Measurements from ENCODE around the gene WNT4. TPM values are rescaled to one million over a fixed set of nuclear protein-coding genes. Genes with fewer than 3 reads are reported as not detected.

The WNT4 gene
- total RNA-seq, 1 experiment from 2014 or later, result 1.5 TPM

DNA sequence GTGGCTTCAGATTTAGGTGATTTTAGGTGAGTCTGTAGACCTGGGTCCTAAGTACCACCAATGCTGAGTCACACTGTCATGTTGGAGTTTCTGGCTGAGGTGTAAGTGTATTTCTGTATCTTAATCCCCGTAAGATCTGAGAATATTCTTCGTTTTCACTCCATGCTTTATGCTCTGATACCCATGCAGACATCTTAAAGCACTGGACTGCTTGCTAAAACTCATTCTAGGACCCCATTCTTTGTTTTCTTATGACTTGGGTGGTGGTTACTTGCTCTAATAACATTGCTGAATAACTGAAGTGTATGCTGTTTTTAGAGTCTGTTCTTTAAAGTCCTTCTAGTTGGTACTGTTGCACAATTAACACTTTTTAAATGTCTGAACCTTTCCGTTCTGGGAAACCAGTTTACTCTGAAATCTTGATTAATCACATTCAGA lies 53.7 kb downstream of the WNT4 start:
- no peak for TF ChIP-seq SRF (IDR thresholded peaks at IDR 0.05; ENCODE audit: low read depth)
- no peak for TF ChIP-seq YY1 (IDR thresholded peaks at IDR 0.05; ENCODE audit: extremely low read depth, insufficient replicate concordance, low read depth, low read length)
- TF ChIP-seq POLR2AphosphoS5 (IDR thresholded peaks at IDR 0.05; ENCODE audit: low read depth, low read length), result no peak
- no peak for TF ChIP-seq REST (IDR thresholded peaks at IDR 0.05; ENCODE audit: low read depth)
- Histone ChIP-seq H3K4me2 (ENCODE audit: low read length) (no peak overlapping the region), H3K36me3 (ENCODE audit: control insufficient read depth in 1 of 2, insufficient read depth in 2 of 2, low read length in 2 of 2) (peaks cover 14 to 21% of the 10 kb centered on the region in 2 experiments), H4K20me1 (ENCODE audit: insufficient read depth) (peaks cover 33% of the 10 kb centered on the region; the same call in 1 of the 2 replicates), H3K9me2 (ENCODE audit: insufficient read depth) (no peaks in the 10 kb centered on the region), H3K79me2 (ENCODE audit: insufficient read depth, low read length) (peaks cover 91% of the 10 kb centered on the region), H3K9ac (ENCODE audit: low read length) (no peak overlapping the region), H3K9me3 (ENCODE audit: control insufficient read depth in 1 of 2, insufficient read depth in 1 of 2, low read depth in 1 of 2, low read length in 2 of 2) (no peaks in the 10 kb centered on the region), H3K4me3 (replicated peaks in 1 of 2; ENCODE audit: low read depth in 1 of 2, low read length in 2 of 2) (no peak overlapping the region), H3K4me1 (ENCODE audit: control insufficient read depth in 1 of 2, insufficient read depth in 2 of 2, low read length in 2 of 2) (no peaks in the 10 kb centered on the region), H3K27ac (ENCODE audit: low read depth, low read length) (no peak overlapping the region), H3K27me3 (ENCODE audit: insufficient read depth, low read length) (no peaks in the 10 kb centered on the region), H2AFZ (ENCODE audit: low read depth, low read length, poor library complexity, severe bottlenecking) (no peak overlapping the region)
- ATAC-seq, result no peak
- no TSS peak for BruUV-seq (replicated peaks)
- ChIA-PET RAD21 (ENCODE audit: low non-redundant PET in 1 of 2, low total read pairs in 2 of 2, uncharacterized antibody in 2 of 2, unreplicated experiment in 2 of 2) (no interaction called here), CTCF (no interaction called here), POLR2A (no interaction called here)
- intact Hi-C loops (cut with micrococcal nuclease), result no loop called here
- no peak for DNase-seq (ENCODE audit: low read depth, low spot score)

- no TSS peak for BruUV-seq (replicated peaks)
These were observed 54.6 kb downstream of the WNT4 start for GRCh38 chr1:22088331-22088730.

More at GRCh38 chr1:22088331-22088730, 54.6 kb downstream of the WNT4 start:
- ChIA-PET POLR2A (no interaction called here), RAD21 (ENCODE audit: low non-redundant PET in 1 of 2, low total read pairs in 2 of 2, uncharacterized antibody in 2 of 2, unreplicated experiment in 2 of 2) (no interaction called here), CTCF (no interaction called here)
- Histone ChIP-seq H3K9ac (ENCODE audit: low read length) (no peak overlapping the region), H3K79me2 (ENCODE audit: insufficient read depth, low read length) (peaks cover 92% of the 10 kb centered on the region), H4K20me1 (ENCODE audit: insufficient read depth) (peaks cover 33% of the 10 kb centered on the region; the same call in 1 of the 2 replicates), H3K9me3 (ENCODE audit: control insufficient read depth in 1 of 2, insufficient read depth in 1 of 2, low read depth in 1 of 2, low read length in 2 of 2) (no peaks in the 10 kb centered on the region), H3K9me2 (ENCODE audit: insufficient read depth) (no peaks in the 10 kb centered on the region), H3K4me2 (ENCODE audit: low read length) (no peak overlapping the region), H3K4me1 (ENCODE audit: control insufficient read depth in 1 of 2, insufficient read depth in 2 of 2, low read length in 2 of 2) (no peaks in the 10 kb centered on the region), H3K4me3 (replicated peaks in 1 of 2; ENCODE audit: low read depth in 1 of 2, low read length in 2 of 2) (no peak overlapping the region), H3K27me3 (ENCODE audit: insufficient read depth, low read length) (no peaks in the 10 kb centered on the region), H2AFZ (ENCODE audit: low read depth, low read length, poor library complexity, severe bottlenecking) (no peak overlapping the region), H3K27ac (ENCODE audit: low read depth, low read length) (no peak overlapping the region), H3K36me3 (ENCODE audit: control insufficient read depth in 1 of 2, insufficient read depth in 2 of 2, low read length in 2 of 2) (peaks cover 14 to 20% of the 10 kb centered on the region in 2 experiments)
- DNase-seq (ENCODE audit: low read depth, low spot score) (no peak), ATAC-seq (no peak)
- intact Hi-C loops (cut with micrococcal nuclease), result no loop called here
- TF ChIP-seq CBX3 (IDR thresholded peaks at IDR 0.05; ENCODE audit: low read depth) (no peak), SRF (IDR thresholded peaks at IDR 0.05; ENCODE audit: low read depth) (no peak), ZFX (IDR thresholded peaks at IDR 0.05) (no peak), TCF7L2 (IDR thresholded peaks at IDR 0.05; ENCODE audit: borderline replicate concordance, extremely low read depth, insufficient read depth, insufficient read length) (no peak), EZH2 (IDR thresholded peaks at IDR 0.05) (no peak), ZNF274 (IDR thresholded peaks at IDR 0.05; ENCODE audit: low read depth, low read length) (no peak)

Data from HCT116 (cell line).